Measurements from ENCODE around the gene ANKRD40.

Gene ANKRD40

DNA sequence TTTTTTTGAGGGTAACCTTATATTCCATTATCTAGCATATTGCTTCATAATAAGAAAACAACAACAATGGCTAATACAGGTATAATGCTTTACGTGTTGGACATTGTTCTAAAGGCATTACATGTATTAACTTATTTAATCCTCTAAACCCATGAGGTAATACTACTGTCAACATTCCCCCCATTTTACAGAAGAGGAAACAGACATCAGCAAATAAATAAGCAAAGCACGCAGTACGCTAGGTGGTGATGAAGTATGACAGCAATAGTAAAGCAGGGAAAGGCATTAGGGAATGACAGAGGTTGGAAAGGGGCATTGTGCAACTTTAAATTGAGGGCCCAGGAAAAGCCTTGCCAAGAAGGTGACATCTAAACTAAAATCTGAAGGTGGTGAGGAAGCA, 4.6 kb downstream of the ANKRD40 start:
- ATAC-seq (ENCODE audit: low read depth), result no peak
- Histone ChIP-seq H3K4me3 (ENCODE audit: severe bottlenecking) (no peak overlapping the region), H3K4me1 (ENCODE audit: insufficient read depth, poor library complexity, severe bottlenecking) (peaks cover 13% of the 10 kb centered on the region), H3K27me3 (ENCODE audit: insufficient read depth, poor library complexity, severe bottlenecking) (no peaks in the 10 kb centered on the region), H3K36me3 (ENCODE audit: low read depth) (peaks cover 58% of the 10 kb centered on the region), H3K9me3 (ENCODE audit: severe bottlenecking) (no peaks in the 10 kb centered on the region), H3K27ac (ENCODE audit: poor library complexity, severe bottlenecking) (no peak overlapping the region)
- DNase-seq (ENCODE audit: low spot score), result no peak
- TF ChIP-seq, protein P1, sequence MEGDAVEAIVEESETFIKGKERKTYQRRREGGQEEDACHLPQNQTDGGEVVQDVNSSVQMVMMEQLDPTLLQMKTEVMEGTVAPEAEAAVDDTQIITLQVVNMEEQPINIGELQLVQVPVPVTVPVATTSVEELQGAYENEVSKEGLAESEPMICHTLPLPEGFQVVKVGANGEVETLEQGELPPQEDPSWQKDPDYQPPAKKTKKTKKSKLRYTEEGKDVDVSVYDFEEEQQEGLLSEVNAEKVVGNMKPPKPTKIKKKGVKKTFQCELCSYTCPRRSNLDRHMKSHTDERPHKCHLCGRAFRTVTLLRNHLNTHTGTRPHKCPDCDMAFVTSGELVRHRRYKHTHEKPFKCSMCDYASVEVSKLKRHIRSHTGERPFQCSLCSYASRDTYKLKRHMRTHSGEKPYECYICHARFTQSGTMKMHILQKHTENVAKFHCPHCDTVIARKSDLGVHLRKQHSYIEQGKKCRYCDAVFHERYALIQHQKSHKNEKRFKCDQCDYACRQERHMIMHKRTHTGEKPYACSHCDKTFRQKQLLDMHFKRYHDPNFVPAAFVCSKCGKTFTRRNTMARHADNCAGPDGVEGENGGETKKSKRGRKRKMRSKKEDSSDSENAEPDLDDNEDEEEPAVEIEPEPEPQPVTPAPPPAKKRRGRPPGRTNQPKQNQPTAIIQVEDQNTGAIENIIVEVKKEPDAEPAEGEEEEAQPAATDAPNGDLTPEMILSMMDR (IDR thresholded peaks at IDR 0.05; ENCODE audit: poor library complexity, severe bottlenecking), result no peak

DNA sequence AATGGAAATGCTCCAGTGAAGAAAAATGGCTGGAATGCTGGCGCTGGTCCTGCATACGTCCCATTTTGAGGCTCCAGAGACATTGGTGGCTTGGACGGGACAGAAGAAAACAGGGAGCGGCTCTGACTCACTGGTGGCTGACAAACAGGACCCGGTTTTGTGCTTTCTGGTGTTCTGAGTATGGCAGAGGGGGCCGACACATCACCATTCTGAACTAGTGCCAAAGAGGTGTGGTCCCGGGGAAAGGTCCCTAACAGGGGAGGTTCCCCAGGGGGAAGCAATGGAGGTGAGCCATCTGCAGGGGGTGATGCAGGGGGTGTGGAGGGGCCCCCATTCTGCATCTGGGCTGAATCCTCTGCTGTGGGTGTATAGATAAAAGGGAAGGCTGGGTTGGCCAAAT, 8.3 kb downstream of the ANKRD40 start:
- Histone ChIP-seq H3K36me3 (ENCODE audit: low read depth) (peaks cover 87% of the 10 kb centered on the region), H3K4me3 (ENCODE audit: severe bottlenecking) (no peak overlapping the region), H3K27ac (ENCODE audit: poor library complexity, severe bottlenecking) (peak overlapping the region; percentile 25), H3K9me3 (ENCODE audit: severe bottlenecking) (no peaks in the 10 kb centered on the region), H3K27me3 (ENCODE audit: insufficient read depth, poor library complexity, severe bottlenecking) (no peaks in the 10 kb centered on the region), H3K4me1 (ENCODE audit: insufficient read depth, poor library complexity, severe bottlenecking) (peaks cover 10% of the 10 kb centered on the region)
- ATAC-seq (ENCODE audit: low read depth) (peak; percentile 26; the same call in 2 of the 3 replicates), DNase-seq (ENCODE audit: low spot score) (no peak)
- TF ChIP-seq, protein P1 (IDR thresholded peaks at IDR 0.05; ENCODE audit: poor library complexity, severe bottlenecking), result no peak

DNA sequence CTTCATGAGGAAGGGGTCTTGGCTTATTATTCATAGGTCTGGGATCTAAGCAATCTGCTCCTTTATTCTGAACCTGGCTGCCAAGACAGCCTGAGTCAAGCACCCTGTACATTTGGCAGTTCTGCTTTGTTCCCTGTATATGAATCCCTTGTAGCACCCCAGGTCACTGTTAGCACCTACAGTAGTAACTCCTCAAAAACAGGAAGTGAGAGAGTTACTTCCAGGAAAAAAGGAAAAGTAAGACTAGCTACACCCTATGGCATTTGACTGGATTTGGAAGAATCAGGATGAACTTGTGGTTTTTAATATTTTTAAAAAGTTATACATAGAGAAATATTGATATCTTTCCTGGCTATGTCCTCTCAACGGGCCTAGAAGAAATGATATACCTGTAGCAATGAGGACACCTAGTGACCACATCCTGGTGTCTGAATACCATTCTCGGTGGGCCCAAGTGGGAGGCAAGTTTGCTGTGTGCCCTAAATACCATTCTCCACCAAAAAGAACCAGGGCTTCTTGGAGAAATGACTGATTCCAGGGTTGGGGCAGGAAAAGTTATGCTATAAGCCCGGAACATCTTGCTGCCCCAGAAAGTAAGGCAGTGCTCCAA, 9.9 kb downstream of the ANKRD40 start:
- Histone ChIP-seq H3K4me1 (ENCODE audit: insufficient read depth, poor library complexity, severe bottlenecking) (peaks cover 18% of the 10 kb centered on the region), H3K36me3 (ENCODE audit: low read depth) (peaks cover 90% of the 10 kb centered on the region), H3K4me3 (ENCODE audit: severe bottlenecking) (no peak overlapping the region), H3K27me3 (ENCODE audit: insufficient read depth, poor library complexity, severe bottlenecking) (no peaks in the 10 kb centered on the region), H3K9me3 (ENCODE audit: severe bottlenecking) (no peaks in the 10 kb centered on the region), H3K27ac (ENCODE audit: poor library complexity, severe bottlenecking) (no peak overlapping the region)
- TF ChIP-seq, protein P1 (IDR thresholded peaks at IDR 0.05; ENCODE audit: poor library complexity, severe bottlenecking), result peak; percentile 13
- DNase-seq (ENCODE audit: low spot score) (no peak), ATAC-seq (ENCODE audit: low read depth) (no peak)

DNA sequence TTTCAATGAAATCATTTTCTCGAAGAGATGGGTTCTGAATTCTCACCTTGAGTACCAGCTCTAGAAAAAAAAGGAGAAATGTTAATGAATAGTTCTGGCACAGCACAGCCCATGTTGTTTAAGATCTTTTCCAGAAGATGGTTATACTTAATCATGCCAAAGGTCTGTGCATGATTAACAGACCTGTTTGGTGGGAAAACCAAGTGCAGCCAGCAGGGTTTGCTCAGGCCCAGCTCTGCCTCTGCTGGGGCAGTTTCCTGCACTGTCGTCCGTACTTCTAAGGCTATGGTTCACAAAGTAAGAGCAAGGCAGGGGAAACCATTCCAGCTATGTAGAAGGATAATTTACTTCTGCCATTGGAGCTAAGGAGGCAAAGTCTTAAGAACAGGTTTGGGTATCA, 10.7 kb downstream of the ANKRD40 start:
- TF ChIP-seq, protein P1 (IDR thresholded peaks at IDR 0.05; ENCODE audit: poor library complexity, severe bottlenecking), result no peak
- no peaks in the 10 kb centered on the region for H3K27me3 ChIP-seq (ENCODE audit: insufficient read depth, poor library complexity, severe bottlenecking)

DNA sequence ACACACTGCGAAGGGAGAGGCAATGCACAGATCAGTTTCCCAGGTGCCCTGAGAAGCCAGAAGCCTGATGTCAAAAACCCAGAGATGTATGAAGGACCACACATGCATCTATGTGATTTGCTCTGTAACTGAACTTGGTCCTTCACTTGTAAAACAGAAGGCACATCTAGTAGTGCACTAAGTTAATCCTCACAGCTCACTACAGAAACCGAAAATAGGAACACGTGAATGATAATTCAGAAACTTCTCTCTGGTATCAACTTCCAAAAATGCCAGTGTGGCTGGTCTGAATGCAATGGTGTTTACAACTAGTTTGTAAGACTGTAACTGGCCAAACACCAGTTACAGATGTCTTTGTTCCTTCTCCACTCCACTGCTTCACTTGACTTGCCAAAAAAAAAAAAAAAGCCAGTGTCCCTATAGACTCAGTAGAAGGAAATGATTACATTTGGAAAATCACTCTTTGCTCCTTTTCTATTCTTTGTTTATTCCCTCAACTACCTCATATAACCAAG, 11.3 kb downstream of the ANKRD40 start:
- ATAC-seq (ENCODE audit: low read depth), result no peak
- DNase-seq (ENCODE audit: low spot score), result no peak
- no peaks in the 10 kb centered on the region for H3K27me3 ChIP-seq (ENCODE audit: insufficient read depth, poor library complexity, severe bottlenecking)
- H3K9me3 ChIP-seq (ENCODE audit: severe bottlenecking), result no peaks in the 10 kb centered on the region
- peaks cover 18% of the 10 kb centered on the region for H3K4me1 ChIP-seq (ENCODE audit: insufficient read depth, poor library complexity, severe bottlenecking)
- H3K27ac ChIP-seq (ENCODE audit: poor library complexity, severe bottlenecking), result no peak overlapping the region
- TF ChIP-seq, protein P1 (IDR thresholded peaks at IDR 0.05; ENCODE audit: poor library complexity, severe bottlenecking), result no peak
- no peak overlapping the region for H3K4me3 ChIP-seq (ENCODE audit: severe bottlenecking)
- peaks cover 92% of the 10 kb centered on the region for H3K36me3 ChIP-seq (ENCODE audit: low read depth)

More for the DNA sequence above, 10.7 kb downstream of the ANKRD40 start:
- Histone ChIP-seq H3K9me3 (ENCODE audit: severe bottlenecking) (no peaks in the 10 kb centered on the region), H3K36me3 (ENCODE audit: low read depth) (peaks cover 96% of the 10 kb centered on the region), H3K27ac (ENCODE audit: poor library complexity, severe bottlenecking) (no peak overlapping the region), H3K4me1 (ENCODE audit: insufficient read depth, poor library complexity, severe bottlenecking) (peaks cover 18% of the 10 kb centered on the region), H3K4me3 (ENCODE audit: severe bottlenecking) (no peak overlapping the region)
- ATAC-seq (ENCODE audit: low read depth) (no peak), DNase-seq (ENCODE audit: low spot score) (no peak)

Measured in RWPE2 (cell line).